Lower leg skin (tissue), 4 donors: ENCODE data around the gene NPAS3. TPM values are rescaled to one million over a fixed set of nuclear protein-coding genes. Genes with fewer than 3 reads are reported as not detected.

Experiments used
- DNase-seq, 2 donors: peaks; one replicate each; pipeline ENCODE4 v3.0.0-alpha.2; 2019; ENCODE audit warnings: low spot score in 2 of 2
- H3K4me3 ChIP-seq: fragments of 200-600 bp; sonication (generic); 2 replicates; pipeline ENCODE4 v1.5.1; 2017; ENCODE audit warnings: mild to moderate bottlenecking, low read depth; ENCODE audit not compliant: poor library complexity, severe bottlenecking
- POLR2A ChIP-seq, 2 donors: fragments of 450-650 bp; IDR thresholded peaks; one replicate each; pipeline ENCODE4 v1.6.1; 2016 to 2017; ENCODE audit warnings: antibody characterized with exemption in 2 of 2, mild to moderate bottlenecking in 1 of 2, moderate library complexity in 1 of 2
- WGBS, 2 donors: methylation state at CpG; one replicate each; pipeline ENCODE4 v1.1.5; 2018; 5-methylcytosine and 5-hydroxymethylcytosine counted together
- intact Hi-C: fragments of 100-400 bp; cut with DNase I; formaldehyde crosslinking; loops from one replicate; pipeline ENCODE4 v1.15.0; 2023; ENCODE audit warnings: low total_unique reads
- total RNA-seq, 4 donors: library from RNA; depleted of rRNA; stranded (reverse); fragments of >200 nt; gene quantifications; one replicate each; pipeline ENCODE4 v1.1.0, GENCODE V29; 2016
- TF ChIP-seq, protein P1 (sequence below), 3 donors: fragments of 450-650 bp; IDR thresholded peaks; one replicate each; pipeline ENCODE4 v1.5.1; 2016; ENCODE audit warnings: antibody characterized with exemption in 3 of 3, mild to moderate bottlenecking in 3 of 3, moderate library complexity in 2 of 3

The NPAS3 gene
- total RNA-seq, 4 donors from 2014 or later, result 0.25 to 0.29 TPM; not detected in 2

- intact Hi-C loops, result no loop called here
- DNase-seq, result no peak
- no peak overlapping the region for H3K4me3 ChIP-seq
- 86 to 88% methylated on average over 6 of the region's 6 CpGs for WGBS, 2 donors
- TF ChIP-seq POLR2A (IDR thresholded peaks at IDR 0.05), result no peak
- TF ChIP-seq, protein P1, sequence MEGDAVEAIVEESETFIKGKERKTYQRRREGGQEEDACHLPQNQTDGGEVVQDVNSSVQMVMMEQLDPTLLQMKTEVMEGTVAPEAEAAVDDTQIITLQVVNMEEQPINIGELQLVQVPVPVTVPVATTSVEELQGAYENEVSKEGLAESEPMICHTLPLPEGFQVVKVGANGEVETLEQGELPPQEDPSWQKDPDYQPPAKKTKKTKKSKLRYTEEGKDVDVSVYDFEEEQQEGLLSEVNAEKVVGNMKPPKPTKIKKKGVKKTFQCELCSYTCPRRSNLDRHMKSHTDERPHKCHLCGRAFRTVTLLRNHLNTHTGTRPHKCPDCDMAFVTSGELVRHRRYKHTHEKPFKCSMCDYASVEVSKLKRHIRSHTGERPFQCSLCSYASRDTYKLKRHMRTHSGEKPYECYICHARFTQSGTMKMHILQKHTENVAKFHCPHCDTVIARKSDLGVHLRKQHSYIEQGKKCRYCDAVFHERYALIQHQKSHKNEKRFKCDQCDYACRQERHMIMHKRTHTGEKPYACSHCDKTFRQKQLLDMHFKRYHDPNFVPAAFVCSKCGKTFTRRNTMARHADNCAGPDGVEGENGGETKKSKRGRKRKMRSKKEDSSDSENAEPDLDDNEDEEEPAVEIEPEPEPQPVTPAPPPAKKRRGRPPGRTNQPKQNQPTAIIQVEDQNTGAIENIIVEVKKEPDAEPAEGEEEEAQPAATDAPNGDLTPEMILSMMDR (IDR thresholded peaks at IDR 0.05), result no peak
Observed at GRCh38 chr14:33527023-33527634, 588.5 kb downstream of the NPAS3 start.

GRCh38 chr14:33528655-33529054, 590.0 kb downstream of the NPAS3 start:
- DNase-seq, result no peak
- TF ChIP-seq POLR2A (IDR thresholded peaks at IDR 0.05), result no peak
- TF ChIP-seq, protein P1 (IDR thresholded peaks at IDR 0.05), result no peak
- no peak overlapping the region for H3K4me3 ChIP-seq
- WGBS, 2 donors, result 95% methylated on average over 4 of the region's 4 CpGs
- intact Hi-C loops, result no loop called here

DNA sequence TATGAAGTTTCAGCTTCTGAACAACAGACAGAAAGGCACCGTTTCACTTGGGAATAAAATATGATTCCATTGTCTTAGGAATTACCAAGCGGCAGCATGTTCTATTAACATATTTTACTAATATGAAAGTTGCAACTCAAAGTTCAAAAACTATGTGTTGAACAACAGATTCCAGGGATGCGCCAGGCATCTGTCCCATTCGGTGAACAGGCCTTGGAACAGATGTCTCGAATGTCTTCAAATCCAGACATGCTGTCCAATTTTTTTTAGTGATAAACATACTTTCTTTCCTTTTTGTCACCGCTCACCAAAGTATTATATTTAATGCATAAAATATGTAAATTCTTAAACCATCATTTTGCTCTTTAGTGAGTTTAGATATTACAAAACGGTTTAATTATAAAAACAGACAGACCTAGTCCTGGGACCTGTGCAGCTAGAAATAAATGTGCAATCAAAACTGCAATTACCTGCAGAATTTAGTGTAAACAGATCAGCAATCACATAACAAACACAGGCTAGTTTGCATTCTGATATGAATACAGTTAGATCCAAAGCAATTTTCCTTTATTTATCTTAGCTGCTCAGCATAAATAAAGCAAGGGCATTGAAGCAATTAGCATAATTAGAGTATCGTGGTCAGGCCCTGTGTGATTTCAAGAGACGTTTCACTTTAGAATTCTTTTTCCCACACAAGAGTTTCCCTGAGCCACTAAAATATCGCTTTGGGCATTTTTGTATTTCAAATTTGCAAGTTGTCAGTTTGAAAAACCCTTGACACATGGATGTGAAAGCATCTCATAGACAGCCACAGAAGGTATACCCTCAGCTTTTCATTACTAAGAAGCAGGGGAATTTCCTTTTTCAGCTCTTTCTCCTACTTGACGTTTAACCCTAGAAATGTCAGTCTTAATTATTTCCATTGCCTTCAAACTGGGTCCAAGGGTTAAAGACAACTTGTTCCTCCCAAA, 591.4 kb downstream of the NPAS3 start:
- DNase-seq, result no peak
- WGBS, 2 donors, result 58 to 60% methylated on average over 11 of the region's 11 CpGs
- intact Hi-C loops, result no loop called here
- TF ChIP-seq POLR2A (IDR thresholded peaks at IDR 0.05), result no peak
- TF ChIP-seq, protein P1 (IDR thresholded peaks at IDR 0.05), result no peak
- H3K4me3 ChIP-seq, result no peak overlapping the region

- DNase-seq, result no peak
- intact Hi-C loops, result no loop called here
- WGBS, 2 donors, result 73 to 84% methylated on average over 3 of the region's 3 CpGs
- TF ChIP-seq, protein P1 (IDR thresholded peaks at IDR 0.05), result no peak
- TF ChIP-seq POLR2A (IDR thresholded peaks at IDR 0.05), result no peak
- no peak overlapping the region for H3K4me3 ChIP-seq
Observed at GRCh38 chr14:33532553-33532952, 593.9 kb downstream of the NPAS3 start.

GRCh38 chr14:33534104-33534503, 595.4 kb downstream of the NPAS3 start:
- WGBS, 2 donors, result 91 to 93% methylated on average over 2 of the region's 2 CpGs
- TF ChIP-seq, protein P1 (IDR thresholded peaks at IDR 0.05), result no peak
- TF ChIP-seq POLR2A (IDR thresholded peaks at IDR 0.05), result no peak
- no peak overlapping the region for H3K4me3 ChIP-seq
- intact Hi-C loops, result no loop called here
- no peak for DNase-seq
